GM12801 (cell line): ENCODE measurements around the gene TGIF1.

Experiments
- CTCF ChIP-seq: IDR thresholded peaks from one replicate; pipeline ENCODE4 v1.5.1; 2011; ENCODE audit warnings: control low read depth; ENCODE audit not compliant: insufficient read length; ENCODE audit errors: extremely low read depth

Gene TGIF1

GRCh38 chr18:3440341-3440740, 9.6 kb upstream of the TGIF1 start:
- TF ChIP-seq CTCF: no peak

- no peak for TF ChIP-seq CTCF
Observed at GRCh38 chr18:3441290-3441689, 8.7 kb upstream of the TGIF1 start.

- TF ChIP-seq CTCF: no peak
Observed at GRCh38 chr18:3442919-3443318, 7.1 kb upstream of the TGIF1 start.

GRCh38 chr18:3444296-3444695, 5.7 kb upstream of the TGIF1 start:
- TF ChIP-seq CTCF: no peak

GRCh38 chr18:3444954-3445353, 5.0 kb upstream of the TGIF1 start:
- no peak for TF ChIP-seq CTCF

- TF ChIP-seq CTCF: no peak
Observed at GRCh38 chr18:3447068-3447894, 2.7 kb upstream of the TGIF1 start.

GRCh38 chr18:3447895-3448837, 1.8 kb upstream of the TGIF1 start:
- TF ChIP-seq CTCF: no peak
